Progenitor cell of endocrine pancreas (in vitro differentiated cells): Measurements from ENCODE around the gene PRDM16. TPM values are rescaled to one million over a fixed set of nuclear protein-coding genes. Genes with fewer than 3 reads are reported as not detected.
A peak's percentile ranks its signal among the peaks of the same experiment; 100 is the strongest.

ENCODE experiments used
- DNase-seq: peaks from one replicate; pipeline ENCODE4 v3.0.0; 2021; ENCODE audit warnings: low spot score; ENCODE audit not compliant: unreplicated experiment
- H3K27ac Mint-ChIP-seq: 2 replicates; pipeline ENCODE4 v1.8.0; 2021; ENCODE audit warnings: mild to moderate bottlenecking, moderate library complexity, mixed read lengths
- H3K27me3 Mint-ChIP-seq: 2 replicates; pipeline ENCODE4 v1.8.0; 2021; ENCODE audit warnings: mixed read lengths
- H3K36me3 Mint-ChIP-seq: 2 replicates; pipeline ENCODE4 v1.8.0; 2022; ENCODE audit warnings: mixed read lengths; ENCODE audit not compliant: insufficient read depth
- H3K4me1 Mint-ChIP-seq: 2 replicates; pipeline ENCODE4 v1.8.0; 2021; ENCODE audit warnings: low read depth, mixed read lengths
- H3K4me3 Mint-ChIP-seq: 2 replicates; pipeline ENCODE4 v1.8.0; 2021; ENCODE audit warnings: low read depth, mild to moderate bottlenecking, moderate library complexity, mixed read lengths
- H3K9me3 Mint-ChIP-seq: 2 replicates; pipeline ENCODE4 v1.8.0; 2021; ENCODE audit warnings: low read depth, mixed read lengths
- CTCF ChIP-seq: fragments of 200-600 bp; sonication (generic); IDR thresholded peaks from one replicate; pipeline ENCODE4 v1.5.0; 2021; ENCODE audit warnings: antibody characterized with exemption, mild to moderate bottlenecking; ENCODE audit not compliant: unreplicated experiment
- total RNA-seq: library from RNA; stranded (reverse); gene quantifications from 2 replicates; pipeline ENCODE4 v1.2.1, GENCODE V29; 2021

Gene PRDM16
- total RNA-seq, 1 donor from 2014 or later, result 69.1 TPM

- Mint-ChIP-seq H3K9me3 (no peaks in the 10 kb centered on the region), H3K4me3 (no peak overlapping the region), H3K4me1 (peaks cover 18% of the 10 kb centered on the region), H3K36me3 (peaks cover 18% of the 10 kb centered on the region), H3K27ac (no peak overlapping the region), H3K27me3 (peaks cover 13% of the 10 kb centered on the region)
- TF ChIP-seq CTCF, result no peak
- no peak for DNase-seq
These were observed 321.3 kb downstream of the PRDM16 start for GRCh38 chr1:3390291-3390690.

- no peak for DNase-seq
- TF ChIP-seq CTCF, result no peak
- H3K4me1 Mint-ChIP-seq, result peaks cover 23% of the 10 kb centered on the region
- peaks cover 14% of the 10 kb centered on the region for H3K36me3 Mint-ChIP-seq
- H3K9me3 Mint-ChIP-seq, result no peaks in the 10 kb centered on the region
- peaks cover 13% of the 10 kb centered on the region for H3K27me3 Mint-ChIP-seq
- H3K27ac Mint-ChIP-seq, result no peak overlapping the region
- no peak overlapping the region for H3K4me3 Mint-ChIP-seq
These were observed 322.7 kb downstream of the PRDM16 start for GRCh38 chr1:3391711-3392110.

GRCh38 chr1:3393024-3393986, 324.3 kb downstream of the PRDM16 start:
- peaks cover 10% of the 10 kb centered on the region for H3K27me3 Mint-ChIP-seq
- H3K4me1 Mint-ChIP-seq, result peaks cover 27% of the 10 kb centered on the region
- H3K4me3 Mint-ChIP-seq, result peak overlapping the region; percentile 62
- TF ChIP-seq CTCF, result no peak
- peak; percentile 52 for DNase-seq
- peak overlapping the region; percentile 97 for H3K27ac Mint-ChIP-seq
- H3K9me3 Mint-ChIP-seq, result no peaks in the 10 kb centered on the region
- H3K36me3 Mint-ChIP-seq, result peaks cover 11% of the 10 kb centered on the region

- no peaks in the 10 kb centered on the region for H3K9me3 Mint-ChIP-seq
- peak overlapping the region; percentile 68 for H3K27ac Mint-ChIP-seq
- no peak for TF ChIP-seq CTCF
- H3K4me3 Mint-ChIP-seq, result peak overlapping the region; percentile 50
- peaks cover 32% of the 10 kb centered on the region for H3K4me1 Mint-ChIP-seq
- no peak for DNase-seq
- H3K27me3 Mint-ChIP-seq, result peaks cover 10% of the 10 kb centered on the region
- peaks cover 19% of the 10 kb centered on the region for H3K36me3 Mint-ChIP-seq
These were observed 325.3 kb downstream of the PRDM16 start for GRCh38 chr1:3393987-3394920.

GRCh38 chr1:3396411-3396810, 327.4 kb downstream of the PRDM16 start:
- H3K9me3 Mint-ChIP-seq, result no peaks in the 10 kb centered on the region
- H3K27ac Mint-ChIP-seq, result no peak overlapping the region
- H3K36me3 Mint-ChIP-seq, result peaks cover 15% of the 10 kb centered on the region
- DNase-seq, result no peak
- H3K4me3 Mint-ChIP-seq, result no peak overlapping the region
- H3K4me1 Mint-ChIP-seq, result peaks cover 32% of the 10 kb centered on the region
- TF ChIP-seq CTCF, result no peak
- peaks cover 4% of the 10 kb centered on the region for H3K27me3 Mint-ChIP-seq
